Measurements from ENCODE around the gene SLIRP.

Gene SLIRP

GRCh38 chr14:77707724-77708408, at the start of gene SLIRP, which contains the start of gene ALKBH1:
Gene SLIRP (plus strand): TSS chr14:77708103. CDS start chr14:77708112, 9 bp downstream.
Gene ALKBH1 (minus strand): TSS chr14:77708023. CDS start chr14:77708004, 19 bp downstream.
- TF ChIP-seq, protein P1, sequence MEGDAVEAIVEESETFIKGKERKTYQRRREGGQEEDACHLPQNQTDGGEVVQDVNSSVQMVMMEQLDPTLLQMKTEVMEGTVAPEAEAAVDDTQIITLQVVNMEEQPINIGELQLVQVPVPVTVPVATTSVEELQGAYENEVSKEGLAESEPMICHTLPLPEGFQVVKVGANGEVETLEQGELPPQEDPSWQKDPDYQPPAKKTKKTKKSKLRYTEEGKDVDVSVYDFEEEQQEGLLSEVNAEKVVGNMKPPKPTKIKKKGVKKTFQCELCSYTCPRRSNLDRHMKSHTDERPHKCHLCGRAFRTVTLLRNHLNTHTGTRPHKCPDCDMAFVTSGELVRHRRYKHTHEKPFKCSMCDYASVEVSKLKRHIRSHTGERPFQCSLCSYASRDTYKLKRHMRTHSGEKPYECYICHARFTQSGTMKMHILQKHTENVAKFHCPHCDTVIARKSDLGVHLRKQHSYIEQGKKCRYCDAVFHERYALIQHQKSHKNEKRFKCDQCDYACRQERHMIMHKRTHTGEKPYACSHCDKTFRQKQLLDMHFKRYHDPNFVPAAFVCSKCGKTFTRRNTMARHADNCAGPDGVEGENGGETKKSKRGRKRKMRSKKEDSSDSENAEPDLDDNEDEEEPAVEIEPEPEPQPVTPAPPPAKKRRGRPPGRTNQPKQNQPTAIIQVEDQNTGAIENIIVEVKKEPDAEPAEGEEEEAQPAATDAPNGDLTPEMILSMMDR (IDR thresholded peaks at IDR 0.05), result no peak

DNA sequence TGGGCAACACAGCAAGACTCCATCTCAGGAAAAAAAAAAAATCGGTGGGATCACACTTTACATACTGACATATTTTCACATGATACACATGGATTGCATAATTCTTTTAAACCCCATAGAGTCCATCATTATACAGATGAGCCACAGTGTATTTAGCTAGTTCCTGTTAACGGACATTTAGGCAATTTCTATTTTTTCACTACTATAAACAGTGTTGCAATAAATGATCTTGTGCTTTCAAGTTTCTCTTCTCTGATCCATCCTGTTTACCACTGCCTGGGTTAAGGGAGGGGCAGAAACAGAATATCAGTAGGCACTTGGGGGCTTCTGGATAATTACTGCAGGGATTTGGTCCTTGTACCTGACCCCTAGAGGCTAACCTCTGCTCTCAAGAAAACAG, 48.1 kb upstream of the SLIRP start:
- TF ChIP-seq, protein P1 (IDR thresholded peaks at IDR 0.05), result no peak

DNA sequence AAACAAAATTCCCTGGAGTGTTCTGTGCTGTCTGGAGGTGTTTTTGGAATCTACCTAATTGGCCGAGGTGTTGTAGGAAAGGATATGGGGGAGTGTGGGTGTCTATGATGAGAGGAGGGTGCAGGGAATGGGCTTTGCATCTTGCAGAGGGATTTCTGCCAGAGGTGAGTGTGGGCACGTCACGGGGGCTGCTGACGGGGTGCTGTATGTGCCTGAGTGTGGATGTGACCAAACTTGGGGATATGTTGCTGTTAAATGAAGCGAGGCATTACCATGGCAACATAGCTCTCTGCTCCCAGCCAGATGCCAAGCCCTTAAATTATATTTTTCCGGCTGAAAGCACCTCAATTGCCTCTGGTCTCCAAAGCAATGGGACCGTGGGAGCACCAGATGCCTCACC, 47.1 kb upstream of the SLIRP start:
- TF ChIP-seq, protein P1 (IDR thresholded peaks at IDR 0.05), result no peak

DNA sequence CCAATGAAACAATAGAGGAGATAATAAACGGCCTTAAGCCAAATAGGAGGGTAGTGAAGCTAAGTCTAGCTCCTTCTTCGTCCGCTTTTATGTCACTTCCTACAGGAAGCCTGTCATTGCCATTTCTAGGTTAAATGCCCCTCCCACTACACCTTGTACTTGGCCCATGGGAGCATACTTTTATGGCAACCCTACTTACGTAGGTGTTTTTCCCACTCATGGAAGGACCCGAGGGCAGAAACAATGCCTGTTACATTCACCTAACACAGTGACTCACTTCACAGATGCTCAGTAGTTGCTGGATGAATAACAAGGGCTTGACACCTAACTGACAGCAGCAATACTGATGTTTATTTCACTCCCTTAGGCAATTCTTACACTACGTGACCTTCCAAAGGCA, 44.6 kb upstream of the SLIRP start:
- TF ChIP-seq, protein P1 (IDR thresholded peaks at IDR 0.05), result no peak

- TF ChIP-seq, protein P1 (IDR thresholded peaks at IDR 0.05), result no peak
Observed at GRCh38 chr14:77667331-77667730, 40.6 kb upstream of the SLIRP start.

DNA sequence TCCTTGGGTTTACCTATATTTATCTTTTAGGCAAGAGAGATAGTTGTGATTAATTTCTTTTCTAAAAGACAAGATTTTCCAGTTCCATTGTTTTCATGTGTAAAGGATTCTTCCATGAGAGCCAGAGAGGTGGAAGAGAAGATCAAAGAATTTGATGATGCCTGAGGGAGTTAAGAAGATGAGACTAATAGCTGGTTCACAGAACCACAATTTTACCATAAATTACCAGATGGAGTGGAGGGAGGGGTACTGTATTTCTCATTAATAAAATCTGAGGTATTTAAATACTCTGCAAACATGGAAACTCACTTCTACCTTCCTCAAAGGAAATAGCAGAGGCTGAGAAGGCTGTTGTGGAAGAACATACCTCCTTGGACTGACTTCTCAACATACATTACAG, 34.7 kb upstream of the SLIRP start:
- TF ChIP-seq, protein P1 (IDR thresholded peaks at IDR 0.05), result no peak

GRCh38 chr14:77674931-77675330, 33.0 kb upstream of the SLIRP start:
- TF ChIP-seq, protein P1 (IDR thresholded peaks at IDR 0.05), result no peak

All from LNCAP (cell line).